Sigmoid colon (tissue), 7 donors: ENCODE results near the gene BOD1L1. TPM values are rescaled to one million over a fixed set of nuclear protein-coding genes. Genes with fewer than 3 reads are reported as not detected.
A peak's percentile ranks its signal among the peaks of the same experiment; 100 is the strongest.

Experiments
- DNase-seq: peaks from one replicate; pipeline ENCODE4 v3.0.0-alpha.2; 2019
- H3K27ac ChIP-seq, 4 donors: fragments of 200-600 bp; sonication (generic); one replicate each; pipeline ENCODE4 v1.5.1; 2016 to 2019; ENCODE audit warnings: mild to moderate bottlenecking in 1 of 4
- H3K27me3 ChIP-seq, 3 donors: fragments of 200-600 bp; sonication (generic); one replicate each; pipeline ENCODE4 v1.5.1; 2019; ENCODE audit warnings: mild to moderate bottlenecking in 1 of 3
- H3K36me3 ChIP-seq, 4 donors: fragments of 200-600 bp; sonication (generic); one replicate each; pipeline ENCODE4 v1.5.1; 2016 to 2019
- H3K4me1 ChIP-seq, 4 donors: fragments of 200-600 bp; sonication (generic); one replicate each; pipeline ENCODE4 v1.5.1; 2017 to 2019
- H3K4me3 ChIP-seq, 4 donors: fragments of 200-600 bp; sonication (generic); one replicate each; pipeline ENCODE4 v1.5.1; 2017 to 2019; ENCODE audit warnings: mild to moderate bottlenecking in 2 of 4, moderate library complexity in 1 of 4
- H3K9me3 ChIP-seq, 4 donors: fragments of 200-600 bp in 3 of 4; sonication (generic) in 3 of 4; one replicate each; pipeline versions ENCODE4 v1.5.1 to v1.6.1; 2013 to 2019
- CTCF ChIP-seq, 4 experiments: fragments of 450-650 bp in 3 of 4; fragments of 200-600 bp in 1 of 4; IDR thresholded peaks; one replicate each; pipeline ENCODE4 v1.5.1; 2016 to 2019; ENCODE audit warnings: antibody characterized with exemption in 4 of 4, mild to moderate bottlenecking in 3 of 4, moderate library complexity in 2 of 4
- EP300 ChIP-seq, 4 donors: sonication (generic); formaldehyde crosslinking; IDR thresholded peaks; one replicate each; pipeline ENCODE4 v1.6.1; 2017; ENCODE audit warnings: antibody characterized with exemption in 4 of 4
- POLR2A ChIP-seq, 2 donors: fragments of 450-650 bp; IDR thresholded peaks; one replicate each; pipeline ENCODE4 v1.6.1; 2016; ENCODE audit warnings: antibody characterized with exemption in 2 of 2, mild to moderate bottlenecking in 2 of 2, moderate library complexity in 2 of 2
- POLR2AphosphoS5 ChIP-seq, 4 donors: sonication (generic); formaldehyde crosslinking; IDR thresholded peaks; one replicate each; pipeline ENCODE4 v1.6.1; 2017; ENCODE audit warnings: antibody characterized with exemption in 4 of 4
- WGBS, 2 donors: extraction: QIAGEN DNeasy Blood & Tissue Kit; methylation state at CpG; one replicate each; pipeline ENCODE4 v1.1.7; 2013; 5-methylcytosine and 5-hydroxymethylcytosine counted together
- intact Hi-C: fragments of 100-400 bp; cut with DNase I; formaldehyde crosslinking; loops from one replicate; pipeline ENCODE4 v1.15.1; 2023
- polyA plus RNA-seq, 3 donors: library from polyadenylated mRNA; stranded (reverse); fragments of 200-250 nt; gene quantifications; one replicate each; pipeline ENCODE4 v1.2.3, GENCODE V29; 2013
- total RNA-seq, 4 donors: library from RNA; depleted of rRNA; stranded (reverse); fragments of >200 nt; gene quantifications; one replicate each; pipeline ENCODE4 v1.1.0, GENCODE V29; 2016
- donor health status: healthy with polysubstance abuse.
- donor health status: Bipolar disorder and iron deficiency.
- donor health status: healthy.

The BOD1L1 gene
- total and polyA plus RNA-seq, 7 donors: 8.3 to 46.0 (median 34.3) TPM

GRCh38 chr4:13653766-13654161, 26.2 kb upstream of the BOD1L1 start:
- Histone ChIP-seq H3K27ac (no peak overlapping the region), H3K27me3 (no peaks in the 10 kb centered on the region), H3K36me3 (no peaks in the 10 kb centered on the region), H3K4me3 (peak overlapping the region in 2 of 4 donors; percentile 46 to 53), H3K4me1 (peaks cover 0 to 15% (median 3%) of the 10 kb centered on the region in 4 donors), H3K9me3 (no peaks in the 10 kb centered on the region)
- 57 to 72% methylated on average over 3 of the region's 3 CpGs for WGBS, 2 donors
- TF ChIP-seq POLR2A (IDR thresholded peaks at IDR 0.05) (no peak), EP300 (IDR thresholded peaks at IDR 0.05) (no peak), POLR2AphosphoS5 (IDR thresholded peaks at IDR 0.05) (no peak), CTCF (IDR thresholded peaks at IDR 0.05) (no peak)
- intact Hi-C loops: loop anchor here (10.0 kb wide), 2 partner anchors 1351 to 1801 kb away; partner anchors contain the start of gene CPEB2
- no peak for DNase-seq

DNA sequence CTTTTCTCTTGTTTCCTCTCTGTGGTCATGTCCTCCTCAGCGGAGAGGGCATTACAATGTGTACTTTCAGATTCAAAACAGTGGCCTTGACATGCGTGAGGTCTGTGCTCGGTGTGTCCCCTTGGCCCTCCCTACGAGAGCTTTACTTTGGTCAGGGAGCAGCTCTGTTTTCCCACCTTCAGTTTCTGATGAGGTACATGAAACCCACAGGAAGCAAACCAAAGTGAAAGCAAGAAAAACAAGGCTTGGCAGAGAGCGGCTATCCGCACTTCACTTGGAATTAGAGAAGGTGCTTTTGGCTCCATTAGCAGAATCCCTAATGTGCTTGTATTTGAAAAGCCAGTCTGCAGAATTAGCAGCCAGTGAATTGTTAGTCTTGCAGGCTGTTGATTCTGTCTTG, 19.5 kb upstream of the BOD1L1 start:
- no peak overlapping the region for H3K4me3 ChIP-seq
- DNase-seq: no peak
- H3K9me3 ChIP-seq: no peaks in the 10 kb centered on the region
- no peaks in the 10 kb centered on the region for H3K36me3 ChIP-seq
- 26 to 55% methylated on average over 6 of the region's 6 CpGs for WGBS, 2 donors
- no peak overlapping the region for H3K27ac ChIP-seq
- peaks cover 0 to 9% (median 7%) of the 10 kb centered on the region in 4 donors for H3K4me1 ChIP-seq
- intact Hi-C loops: no loop called here
- TF ChIP-seq POLR2AphosphoS5 (IDR thresholded peaks at IDR 0.05) (no peak), POLR2A (IDR thresholded peaks at IDR 0.05) (no peak), CTCF (IDR thresholded peaks at IDR 0.05) (no peak), EP300 (IDR thresholded peaks at IDR 0.05) (no peak)
- H3K27me3 ChIP-seq: no peaks in the 10 kb centered on the region

DNA sequence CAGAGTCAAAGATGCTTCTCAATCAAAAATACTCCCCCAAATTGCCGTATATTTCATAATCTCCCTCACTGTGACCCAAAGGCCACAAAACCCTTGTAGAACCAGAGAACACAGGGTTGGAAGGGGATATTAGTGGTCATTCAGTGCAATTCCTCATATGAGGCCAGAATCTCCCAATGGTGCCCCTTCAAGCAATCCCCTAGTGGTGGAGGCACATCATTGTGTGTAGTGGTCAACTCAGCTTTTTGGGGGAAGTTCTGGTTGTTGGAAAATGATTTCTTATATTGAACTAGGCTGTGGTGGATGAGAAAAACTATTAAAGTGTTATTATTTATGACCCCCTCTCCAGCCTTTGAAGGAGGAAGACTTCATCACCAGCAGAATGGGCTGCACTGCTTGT, 17.6 kb upstream of the BOD1L1 start:
- Histone ChIP-seq H3K4me3 (no peak overlapping the region), H3K9me3 (no peaks in the 10 kb centered on the region), H3K4me1 (peaks cover 0 to 28% (median 22%) of the 10 kb centered on the region in 4 donors), H3K27ac (no peak overlapping the region), H3K36me3 (no peaks in the 10 kb centered on the region), H3K27me3 (no peaks in the 10 kb centered on the region)
- intact Hi-C loops: no loop called here
- TF ChIP-seq POLR2A (IDR thresholded peaks at IDR 0.05): no peak
- TF ChIP-seq POLR2AphosphoS5 (IDR thresholded peaks at IDR 0.05): no peak
- no peak for TF ChIP-seq EP300 (IDR thresholded peaks at IDR 0.05)
- TF ChIP-seq CTCF (IDR thresholded peaks at IDR 0.05): no peak
- WGBS, 2 donors: 71 to 89% methylated on average over 1 of the region's 1 CpG
- DNase-seq: no peak

DNA sequence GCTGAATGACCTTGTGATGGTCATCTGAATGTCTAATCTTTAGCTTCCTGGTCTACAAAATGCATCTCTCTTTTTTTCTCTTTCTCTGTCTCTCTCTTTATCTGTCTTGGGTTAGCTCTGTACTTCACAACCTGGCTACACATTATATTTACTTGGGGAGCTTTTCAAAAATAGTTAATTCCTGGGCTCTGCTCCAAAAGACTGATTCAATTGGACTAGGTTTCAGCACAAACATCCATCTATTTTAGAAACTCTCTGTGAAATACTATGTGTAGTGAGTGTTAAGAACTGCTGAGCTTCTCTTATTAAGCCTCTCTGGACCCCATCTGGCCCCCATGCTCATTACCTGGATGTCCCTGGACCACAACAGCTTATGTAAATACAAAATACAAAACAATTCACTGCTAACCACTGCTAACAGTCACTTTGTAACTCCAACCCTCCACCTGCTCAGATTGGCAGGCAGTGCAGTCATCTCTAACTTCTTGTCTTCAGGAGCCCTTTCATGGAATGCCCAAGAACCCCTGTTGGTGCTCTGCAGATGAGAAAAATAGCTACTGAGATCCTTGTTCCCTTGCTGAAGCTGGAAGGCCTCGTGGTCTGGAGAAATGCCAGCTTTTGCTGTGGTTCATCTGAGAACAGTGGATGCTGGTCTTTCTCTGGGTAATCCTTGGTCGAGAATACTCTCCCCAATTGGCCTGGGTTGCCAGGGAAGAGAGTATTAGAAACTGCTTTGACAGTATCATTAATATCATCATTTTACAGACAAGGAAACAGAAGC, 14.8 kb upstream of the BOD1L1 start:
- DNase-seq: peak; percentile 63
- H3K9me3 ChIP-seq: no peaks in the 10 kb centered on the region
- TF ChIP-seq EP300 (IDR thresholded peaks at IDR 0.05): no peak
- no peak for TF ChIP-seq POLR2AphosphoS5 (IDR thresholded peaks at IDR 0.05)
- no peak for TF ChIP-seq CTCF (IDR thresholded peaks at IDR 0.05)
- TF ChIP-seq POLR2A (IDR thresholded peaks at IDR 0.05): no peak
- peak overlapping the region in 2 of 4 donors; percentile 12 to 57 for H3K27ac ChIP-seq
- intact Hi-C loops: no loop called here
- H3K36me3 ChIP-seq: no peaks in the 10 kb centered on the region
- no peaks in the 10 kb centered on the region for H3K27me3 ChIP-seq
- H3K4me3 ChIP-seq: no peak overlapping the region
- peaks cover 0 to 33% (median 23%) of the 10 kb centered on the region in 4 donors for H3K4me1 ChIP-seq
- 22 to 25% methylated on average over 2 of the region's 2 CpGs for WGBS, 2 donors
